Daoy (cell line): ENCODE results near the gene KIR2DL4. TPM values are rescaled to one million over a fixed set of nuclear protein-coding genes. Genes with fewer than 3 reads are reported as not detected.
"Not testable (repeated sequence)": the region's sequence is repeated elsewhere in the genome, so short reads cannot be mapped to it uniquely, and the experiment has no call there.

Experiments used
- DNase-seq: peaks from one replicate; pipeline ENCODE4 v3.0.0-alpha.2; 2015; ENCODE audit warnings: low read depth
- total RNA-seq: library from RNA; depleted of rRNA; stranded (reverse); fragments of >200 nt; shearing (Covaris generic); gene quantifications from 2 replicates; pipeline ENCODE4 v1.2.3, GENCODE V29; 2014

Gene KIR2DL4
- total RNA-seq, 1 experiment from 2014 or later: not detected

DNA sequence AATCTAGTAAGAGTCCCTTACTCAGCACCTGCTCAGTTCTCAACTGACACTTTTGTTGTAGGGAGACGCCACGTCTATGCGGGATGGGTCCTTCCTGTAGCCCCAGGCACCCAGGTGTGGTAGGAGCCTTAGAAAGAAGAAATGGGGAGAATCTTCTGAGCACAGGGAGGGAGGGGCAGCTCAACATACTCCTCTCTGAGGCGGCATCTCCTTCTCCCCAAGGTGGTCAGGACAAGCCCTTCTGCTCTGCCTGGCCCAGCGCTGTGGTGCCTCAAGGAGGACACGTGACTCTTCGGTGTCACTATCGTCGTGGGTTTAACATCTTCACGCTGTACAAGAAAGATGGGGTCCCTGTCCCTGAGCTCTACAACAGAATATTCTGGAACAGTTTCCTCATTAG is 1.2 kb downstream of the KIR2DL4 start:
- DNase-seq: no peak

DNA sequence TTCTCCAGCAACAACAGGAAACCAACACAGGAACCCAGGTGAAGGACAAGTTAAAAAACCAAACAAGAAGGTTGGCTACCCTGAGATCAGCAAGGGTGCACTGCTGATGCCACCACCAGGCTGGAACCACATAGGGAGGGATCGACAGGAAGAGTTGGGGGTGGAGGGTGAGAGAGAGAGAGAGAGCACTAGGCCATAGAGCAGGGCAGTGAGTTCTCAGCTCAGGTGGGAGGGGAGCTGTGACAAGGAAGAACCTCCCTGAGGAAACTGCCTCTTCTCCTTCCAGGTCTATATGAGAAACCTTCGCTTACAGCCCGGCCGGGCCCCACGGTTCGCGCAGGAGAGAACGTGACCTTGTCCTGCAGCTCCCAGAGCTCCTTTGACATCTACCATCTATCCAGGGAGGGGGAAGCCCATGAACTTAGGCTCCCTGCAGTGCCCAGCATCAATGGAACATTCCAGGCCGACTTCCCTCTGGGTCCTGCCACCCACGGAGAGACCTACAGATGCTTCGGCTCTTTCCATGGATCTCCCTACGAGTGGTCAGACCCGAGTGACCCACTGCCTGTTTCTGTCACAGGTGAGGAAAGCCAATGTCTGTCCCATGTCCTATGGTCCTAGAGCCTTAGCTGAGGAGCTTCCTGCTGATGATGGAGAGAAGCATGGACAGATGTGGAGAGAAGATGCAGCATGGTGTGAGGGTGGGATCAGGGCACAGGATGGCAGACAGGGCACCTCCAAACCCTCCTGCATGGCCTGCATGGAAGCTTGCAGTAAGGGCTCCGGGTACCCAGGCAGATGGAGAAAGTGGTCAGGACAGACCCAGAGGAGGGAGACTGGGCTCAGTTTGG is 2.5 kb downstream of the KIR2DL4 start:
- no peak for DNase-seq

DNA sequence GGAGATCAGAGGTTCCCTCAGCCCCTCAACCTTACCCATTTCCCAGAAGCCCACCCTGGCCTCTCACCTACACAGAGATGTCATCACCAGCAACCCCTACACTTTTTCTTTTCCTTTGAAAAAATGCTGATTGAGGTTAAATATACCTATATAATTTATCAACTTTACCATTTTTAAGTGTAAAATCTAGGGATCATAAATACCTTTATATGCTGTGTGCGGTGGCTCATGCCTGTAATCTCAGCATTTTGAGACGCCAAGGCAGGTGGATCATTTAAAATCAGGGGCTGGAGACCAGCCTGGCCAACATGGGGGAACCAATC is 3.1 kb downstream of the KIR2DL4 start:
- no peak for DNase-seq

DNA sequence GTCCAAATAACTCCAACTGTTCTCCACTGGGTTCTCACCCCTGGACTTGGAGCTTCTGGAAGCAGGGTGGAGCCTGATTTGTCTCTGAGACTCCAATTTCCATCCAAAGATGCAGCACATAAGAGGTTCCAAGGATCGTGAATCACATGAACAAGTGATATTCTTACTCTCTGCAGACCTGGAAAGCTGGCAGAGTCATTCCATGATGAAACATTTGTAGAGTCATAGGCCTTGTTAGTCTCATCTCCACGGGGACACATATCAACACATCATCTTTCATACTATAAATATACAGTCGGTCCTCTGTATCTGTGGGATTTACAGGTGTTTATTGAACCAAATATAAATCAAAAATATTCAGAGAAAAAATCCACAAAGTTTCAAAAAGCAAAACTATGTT is 11.2 kb downstream of the KIR2DL4 start:
- DNase-seq: not testable (repeated sequence)

DNA sequence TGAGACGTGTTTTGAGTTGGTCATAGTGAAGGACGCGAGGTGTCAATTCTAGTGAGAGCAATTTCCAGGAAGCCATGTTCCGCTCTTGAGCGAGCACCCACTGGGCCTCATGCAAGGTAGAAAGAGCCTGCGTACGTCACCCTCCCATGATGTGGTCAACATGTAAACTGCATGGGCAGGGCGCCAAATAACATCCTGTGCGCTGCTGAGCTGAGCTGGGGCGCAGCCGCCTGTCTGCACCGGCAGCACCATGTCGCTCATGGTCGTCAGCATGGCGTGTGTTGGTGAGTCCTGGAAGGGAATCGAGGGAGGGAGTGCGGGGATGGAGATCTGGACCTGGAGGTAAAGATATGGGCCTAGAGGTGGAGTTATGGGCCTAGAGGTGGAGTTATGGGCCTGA is 12.8 kb downstream of the KIR2DL4 start, which contains the start of gene KIR3DL1:
KIR3DL1 (plus strand) TSS at position 218 of the 400 bp plus-strand sequence.
- not testable (repeated sequence) for DNase-seq

DNA sequence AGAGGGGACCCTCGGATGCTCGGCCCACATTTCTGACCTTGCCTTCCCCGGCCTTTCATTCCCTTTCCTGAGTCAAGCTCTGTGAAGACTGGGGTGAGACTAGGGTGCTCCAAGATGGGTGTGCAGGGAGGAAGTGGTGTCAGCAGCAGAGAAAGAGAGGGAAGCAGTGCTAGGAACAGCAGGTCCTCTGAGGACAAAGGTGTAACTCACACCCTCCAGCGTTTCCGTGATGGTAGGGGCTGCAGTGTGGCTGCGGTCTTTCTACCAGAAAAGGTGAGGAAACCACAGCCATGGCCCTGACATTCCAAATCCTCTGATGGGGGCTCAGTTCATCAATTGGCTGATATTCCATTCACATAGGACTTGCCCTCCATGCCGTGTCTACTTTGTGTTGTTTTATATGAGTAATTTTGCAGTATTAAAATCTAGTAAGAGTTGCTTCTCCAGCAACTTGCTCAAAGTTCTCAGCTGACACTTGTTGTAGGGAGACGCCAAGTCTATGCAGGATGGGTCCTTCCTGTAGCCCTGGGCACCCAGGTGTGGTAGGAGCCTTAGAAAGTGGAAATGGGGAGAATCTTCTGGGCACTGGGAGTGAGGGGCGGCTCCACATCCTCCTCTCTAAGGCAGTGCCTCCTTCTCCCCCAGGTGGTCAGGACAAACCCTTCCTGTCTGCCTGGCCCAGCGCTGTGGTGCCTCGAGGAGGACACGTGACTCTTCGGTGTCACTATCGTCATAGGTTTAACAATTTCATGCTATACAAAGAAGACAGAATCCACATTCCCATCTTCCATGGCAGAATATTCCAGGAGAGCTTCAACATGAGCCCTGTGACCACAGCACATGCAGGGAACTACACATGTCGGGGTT is 14.5 kb downstream of the KIR2DL4 start:
- no peak for DNase-seq

DNA sequence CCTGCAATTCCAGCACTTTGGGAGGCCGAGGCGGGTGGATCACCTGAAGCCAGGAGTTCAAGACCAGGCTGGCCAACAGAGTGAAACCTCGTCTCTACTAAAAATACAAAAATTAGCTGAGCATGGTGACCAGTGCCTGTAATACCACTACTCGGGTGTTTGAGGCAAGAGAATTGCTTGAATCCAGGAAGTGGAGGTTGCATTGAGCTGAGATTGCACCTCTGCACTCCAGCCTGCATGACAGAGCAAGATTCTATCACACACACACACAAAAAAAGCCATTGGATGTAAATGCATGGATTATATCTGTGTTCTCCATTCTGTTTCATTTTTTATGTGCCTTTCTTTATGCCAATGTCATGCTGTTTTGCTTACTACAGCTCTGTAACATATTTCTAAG is 21.0 kb downstream of the KIR2DL4 start:
- DNase-seq: not testable (repeated sequence)

DNA sequence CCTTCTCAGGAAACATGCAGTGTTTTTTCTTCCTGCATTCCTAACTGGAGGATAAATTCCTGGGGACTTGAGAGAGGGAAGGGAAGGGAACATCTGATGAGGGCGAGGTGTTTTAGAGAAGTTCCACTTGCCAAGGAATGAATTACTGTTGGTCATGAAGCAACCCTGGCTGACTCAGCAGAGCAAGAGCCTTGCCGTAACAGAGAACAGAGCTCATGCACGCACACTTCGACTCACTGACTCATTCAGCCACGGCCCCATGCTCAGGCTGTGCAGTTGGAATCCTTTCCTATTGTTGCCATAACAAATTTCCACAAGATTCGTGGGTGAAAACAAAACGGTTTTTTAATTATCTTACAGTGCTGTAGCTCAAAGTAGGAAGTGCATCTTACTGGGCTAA is 21.9 kb downstream of the KIR2DL4 start:
- not testable (repeated sequence) for DNase-seq

DNA sequence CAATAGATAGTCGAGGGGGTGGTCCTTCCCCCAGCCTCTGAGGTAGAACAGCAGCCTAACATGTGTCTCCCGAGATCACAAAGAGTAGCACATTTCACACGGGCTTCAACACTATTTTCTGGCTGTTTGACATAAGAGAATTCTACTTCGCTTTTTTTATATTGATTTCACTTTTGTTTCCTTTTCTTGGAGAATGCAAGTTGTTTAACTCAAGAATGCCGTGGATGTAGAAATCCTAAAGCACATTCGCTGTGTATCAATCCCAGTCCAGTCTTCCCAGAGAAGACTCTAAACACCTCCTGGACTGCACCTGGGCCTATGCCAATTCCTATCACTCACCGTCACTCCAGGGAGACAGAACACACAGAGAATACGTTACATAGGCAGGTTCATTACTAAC is 24.7 kb downstream of the KIR2DL4 start:
- not testable (repeated sequence) for DNase-seq

DNA sequence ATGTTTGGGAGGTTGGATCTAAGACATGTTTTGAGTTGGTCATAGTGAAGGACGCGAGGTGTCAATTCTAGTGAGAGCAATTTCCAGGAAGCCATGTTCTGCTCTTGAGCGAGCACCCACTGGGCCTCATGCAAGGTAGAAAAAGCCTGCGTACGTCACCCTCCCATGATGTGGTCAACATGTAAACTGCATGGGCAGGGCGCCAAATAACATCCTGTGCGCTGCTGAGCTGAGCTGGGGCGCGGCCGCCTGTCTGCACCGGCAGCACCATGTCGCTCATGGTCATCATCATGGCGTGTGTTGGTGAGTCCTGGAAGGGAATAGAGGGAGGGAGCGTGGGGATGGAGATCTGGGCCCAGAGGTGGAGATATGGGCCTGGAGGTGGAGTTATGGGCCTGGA is 29.1 kb downstream of the KIR2DL4 start, which contains the start of gene KIR2DS4:
KIR2DS4 (plus strand) TSS at position 181 of the 400 bp plus-strand sequence.
- DNase-seq: not testable (repeated sequence)

DNA sequence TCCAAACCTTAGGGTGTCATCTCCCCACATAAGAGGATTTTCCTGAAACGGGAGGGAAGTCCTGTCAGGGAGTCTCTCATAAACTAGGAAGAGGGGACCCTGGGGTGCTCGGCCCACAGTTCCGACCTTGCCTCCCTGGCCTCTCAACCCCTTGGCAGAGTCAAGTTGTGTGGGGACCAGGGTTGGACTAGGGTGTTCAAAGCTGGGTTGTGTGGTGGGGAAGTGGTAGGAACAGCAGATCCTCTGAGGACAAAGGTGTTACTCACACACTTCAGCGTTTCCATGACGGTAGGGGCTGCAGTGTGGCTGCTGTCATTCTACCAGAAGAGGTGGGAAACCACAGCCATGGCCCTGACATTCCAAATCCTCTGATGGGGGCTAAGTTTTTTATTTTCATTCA is 31.7 kb downstream of the KIR2DL4 start:
- not testable (repeated sequence) for DNase-seq

DNA sequence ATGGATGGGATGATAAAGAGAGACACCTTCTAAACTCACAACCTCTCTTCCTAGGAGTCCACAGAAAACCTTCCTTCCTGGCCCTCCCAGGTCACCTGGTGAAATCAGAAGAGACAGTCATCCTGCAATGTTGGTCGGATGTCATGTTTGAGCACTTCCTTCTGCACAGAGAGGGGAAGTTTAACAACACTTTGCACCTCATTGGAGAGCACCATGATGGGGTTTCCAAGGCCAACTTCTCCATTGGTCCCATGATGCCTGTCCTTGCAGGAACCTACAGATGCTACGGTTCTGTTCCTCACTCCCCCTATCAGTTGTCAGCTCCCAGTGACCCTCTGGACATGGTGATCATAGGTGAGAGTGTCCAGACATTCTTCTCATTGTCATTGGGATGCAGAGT is 34.1 kb downstream of the KIR2DL4 start:
- not testable (repeated sequence) for DNase-seq

DNA sequence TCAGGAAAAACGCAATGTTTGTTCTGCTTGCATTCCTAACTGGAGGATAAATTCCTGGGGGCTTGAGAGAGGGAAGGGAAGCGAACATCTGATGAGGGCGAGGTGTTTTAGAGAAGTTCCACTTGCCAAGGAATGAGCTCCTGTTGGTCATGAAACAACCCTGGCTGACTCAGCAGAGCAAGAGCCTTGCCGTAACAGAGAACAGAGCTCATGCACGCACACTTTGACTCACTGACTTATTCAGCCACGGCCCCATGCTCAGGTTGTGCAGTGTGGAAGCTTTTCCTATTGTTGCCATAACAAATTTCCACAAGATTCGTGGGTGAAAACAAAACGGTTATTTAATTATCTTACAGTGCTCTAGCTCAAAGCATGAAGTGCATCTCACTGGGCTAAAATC is 39.8 kb downstream of the KIR2DL4 start:
- not testable (repeated sequence) for DNase-seq

DNA sequence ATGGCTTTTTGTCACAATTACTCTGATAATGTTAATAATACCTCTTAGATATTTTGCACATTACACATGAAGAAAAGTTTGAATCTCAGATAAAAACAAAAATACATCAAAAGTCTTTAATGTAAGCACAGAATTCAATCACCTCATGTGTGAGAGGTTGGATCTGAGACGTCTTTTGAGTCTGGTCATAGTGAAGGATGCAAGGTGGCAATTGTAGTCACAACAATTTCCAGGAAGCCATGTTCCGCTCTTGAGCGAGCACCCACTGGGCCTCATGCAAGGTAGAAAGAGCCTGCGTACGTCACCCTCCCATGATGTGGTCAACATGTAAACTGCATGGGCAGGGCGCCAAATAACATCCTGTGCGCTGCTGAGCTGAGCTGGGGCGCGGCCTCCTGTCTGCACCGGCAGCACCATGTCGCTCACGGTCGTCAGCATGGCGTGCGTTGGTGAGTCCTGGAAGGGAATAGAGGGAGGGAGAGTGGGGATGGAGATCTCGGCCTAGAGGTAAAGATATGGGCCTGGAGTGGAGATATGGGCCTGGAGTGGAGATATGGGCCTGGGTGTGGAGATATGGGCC is 46.7 kb downstream of the KIR2DL4 start, which contains the start of gene KIR3DL2:
KIR3DL2 (plus strand) TSS at position 383 of the 580 bp plus-strand sequence; CDS start at position 416, 33 bp downstream.
- DNase-seq: not testable (repeated sequence)

DNA sequence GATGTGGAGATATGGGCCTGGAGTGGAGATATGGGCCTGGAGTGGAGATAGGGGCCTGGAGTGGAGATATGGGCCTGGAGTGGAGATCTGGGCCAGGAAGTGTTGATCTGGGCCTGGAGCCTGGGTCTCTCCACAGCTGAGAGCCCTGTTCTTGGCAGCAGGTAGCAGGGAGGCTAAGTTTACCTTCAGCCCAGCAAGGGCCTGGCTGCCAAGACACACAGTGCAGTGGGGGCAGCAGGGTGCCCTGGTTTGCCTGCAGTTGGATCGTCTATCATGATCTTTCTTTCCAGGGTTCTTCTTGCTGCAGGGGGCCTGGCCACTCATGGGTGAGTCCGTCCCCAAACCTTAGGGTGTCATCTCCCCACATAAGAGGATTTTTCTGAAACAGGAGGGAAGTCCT is 47.5 kb downstream of the KIR2DL4 start:
- no peak for DNase-seq

DNA sequence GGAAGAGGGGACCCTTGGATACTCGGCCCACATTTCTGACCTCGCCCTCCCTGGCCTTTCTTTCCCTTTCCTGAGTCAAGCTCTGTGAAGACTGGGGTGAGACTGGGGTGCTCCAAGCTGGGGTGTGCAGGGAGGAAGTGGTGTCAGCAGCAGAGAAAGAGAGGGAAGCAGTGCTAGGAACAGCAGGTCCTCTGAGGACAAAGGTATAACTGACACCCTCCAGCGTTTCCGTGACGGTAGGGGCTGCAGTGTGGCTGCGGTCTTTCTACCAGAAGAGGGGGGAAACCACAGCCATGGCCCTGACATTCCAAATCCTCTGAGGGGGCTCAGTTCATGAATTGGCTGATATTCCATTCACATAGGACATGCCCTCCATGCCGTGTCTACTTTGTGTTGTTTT is 47.9 kb downstream of the KIR2DL4 start:
- no peak for DNase-seq

DNA sequence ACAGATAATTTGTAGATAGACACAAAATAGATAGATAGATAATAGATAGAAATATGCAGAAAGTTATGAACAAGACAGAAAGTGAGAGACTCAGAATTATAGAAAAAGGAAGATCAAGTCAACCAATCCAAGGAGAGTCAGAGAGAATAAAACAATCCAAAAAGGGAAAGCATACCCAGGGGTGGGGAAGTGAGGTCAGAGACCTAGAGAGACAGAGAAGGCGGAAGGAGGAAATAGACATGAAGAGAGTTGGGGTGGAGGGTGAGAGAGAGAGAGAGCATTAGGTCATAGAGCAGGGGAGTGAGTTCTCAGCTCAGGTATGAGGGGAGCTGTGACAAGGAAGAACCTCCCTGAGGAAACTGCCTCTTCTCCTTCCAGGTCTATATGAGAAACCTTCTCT is 51.8 kb downstream of the KIR2DL4 start:
- not testable (repeated sequence) for DNase-seq

DNA sequence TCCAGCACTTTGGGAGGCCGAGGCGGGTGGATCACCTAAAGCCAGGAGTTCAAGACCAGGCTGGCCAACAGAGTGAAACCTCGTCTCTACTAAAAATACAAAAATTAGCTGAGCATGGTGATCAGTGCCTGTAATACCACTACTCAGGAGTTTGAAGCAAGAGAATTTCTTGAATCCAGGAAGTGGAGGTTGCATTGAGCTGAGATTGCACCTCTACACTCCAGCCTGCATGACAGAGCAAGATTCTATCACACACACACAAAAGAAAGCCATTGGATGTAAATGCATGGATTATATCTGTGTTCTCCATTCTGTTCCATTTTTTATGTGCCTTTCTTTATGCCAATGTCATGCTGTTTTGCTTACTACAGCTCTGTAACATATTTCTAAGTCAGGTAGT is 55.1 kb downstream of the KIR2DL4 start:
- not testable (repeated sequence) for DNase-seq

DNA sequence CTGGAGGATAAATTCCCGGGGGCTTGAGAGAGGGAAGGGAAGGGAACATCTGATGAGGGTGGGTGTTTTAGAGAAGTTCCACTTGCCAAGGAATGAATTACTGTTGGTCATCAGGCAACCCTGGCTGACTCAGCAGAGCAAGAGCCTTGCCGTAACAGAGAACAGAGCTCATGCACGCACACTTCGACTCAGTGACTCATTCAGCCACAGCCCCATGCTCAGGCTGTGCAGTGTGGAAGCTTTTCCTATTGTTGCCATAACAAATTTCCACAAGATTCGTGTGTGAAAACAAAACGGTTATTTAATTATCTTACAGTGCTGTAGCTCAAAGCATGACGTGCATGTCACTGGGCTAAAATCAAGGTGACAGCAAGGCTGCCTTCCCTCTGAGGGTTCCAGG is 56.0 kb downstream of the KIR2DL4 start:
- DNase-seq: peak; percentile 79

DNA sequence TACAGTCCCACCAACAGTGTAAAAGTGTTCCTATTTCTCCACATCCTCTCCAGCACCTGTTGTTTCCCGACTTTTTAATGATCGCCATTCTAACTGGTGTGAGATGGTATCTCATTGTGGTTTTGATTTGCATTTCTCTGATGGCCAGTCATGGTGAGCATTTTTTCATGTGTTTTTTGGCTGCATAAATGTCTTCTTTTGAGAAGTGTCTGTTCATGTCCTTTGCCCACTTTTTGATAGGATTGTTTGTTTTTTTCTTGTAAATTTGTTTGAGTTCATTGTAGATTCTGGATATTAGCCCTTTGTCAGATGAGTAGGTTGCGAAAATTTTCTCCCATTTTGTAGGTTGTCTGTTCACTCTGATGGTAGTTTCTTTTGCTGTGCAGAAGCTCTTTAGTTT is 60.0 kb downstream of the KIR2DL4 start:
- not testable (repeated sequence) for DNase-seq
